Vagina (tissue), 2 donors: ENCODE measurements around the gene ADARB1.

Experiments
- CTCF ChIP-seq, 3 experiments: fragments of 450-650 bp in 2 of 3; fragments of 200-600 bp in 1 of 3; sonication (generic) in 1 of 3; IDR thresholded peaks; one replicate each; pipeline ENCODE4 v1.5.1; 2017 to 2019; ENCODE audit warnings: antibody characterized with exemption in 3 of 3, mild to moderate bottlenecking in 2 of 3, moderate library complexity in 2 of 3
- POLR2A ChIP-seq, 2 donors: fragments of 450-650 bp; IDR thresholded peaks; one replicate each; pipeline ENCODE4 v1.6.1; 2017; ENCODE audit warnings: antibody characterized with exemption in 2 of 2, mild to moderate bottlenecking in 2 of 2, moderate library complexity in 2 of 2

GRCh38 chr21:45152265-45152746 is 77.9 kb downstream of the ADARB1 start:
- TF ChIP-seq POLR2A (IDR thresholded peaks at IDR 0.05) (no peak), CTCF (IDR thresholded peaks at IDR 0.05) (no peak)
